ENCODE measurements around the gene LOXL1.

The LOXL1 gene

GRCh38 chr15:73915082-73915481, 11.2 kb upstream of the LOXL1 start:
- no peak for TF ChIP-seq CTCF (IDR thresholded peaks at IDR 0.05; ENCODE audit: poor library complexity, severe bottlenecking)

GRCh38 chr15:73918784-73919183, 7.5 kb upstream of the LOXL1 start:
- no peak for ATAC-seq (ENCODE audit: low read depth)
- Histone ChIP-seq H3K4me3 (ENCODE audit: severe bottlenecking) (no peak overlapping the region), H3K4me1 (ENCODE audit: insufficient read depth, poor library complexity, severe bottlenecking) (peaks cover 16% of the 10 kb centered on the region), H3K27ac (ENCODE audit: poor library complexity, severe bottlenecking) (no peak overlapping the region), H3K36me3 (ENCODE audit: low read depth) (no peaks in the 10 kb centered on the region), H3K9me3 (ENCODE audit: severe bottlenecking) (peaks cover 9% of the 10 kb centered on the region), H3K27me3 (ENCODE audit: insufficient read depth, poor library complexity, severe bottlenecking) (no peaks in the 10 kb centered on the region)
- no peak for DNase-seq (ENCODE audit: low spot score)
- TF ChIP-seq CTCF (IDR thresholded peaks at IDR 0.05; ENCODE audit: poor library complexity, severe bottlenecking) = no peak

More at GRCh38 chr15:73915082-73915481, 11.2 kb upstream of the LOXL1 start:
- Histone ChIP-seq H3K27me3 (ENCODE audit: insufficient read depth, poor library complexity, severe bottlenecking) (no peaks in the 10 kb centered on the region), H3K9me3 (ENCODE audit: severe bottlenecking) (peaks cover 9% of the 10 kb centered on the region), H3K27ac (ENCODE audit: poor library complexity, severe bottlenecking) (no peak overlapping the region), H3K36me3 (ENCODE audit: low read depth) (no peaks in the 10 kb centered on the region), H3K4me3 (ENCODE audit: severe bottlenecking) (no peak overlapping the region), H3K4me1 (ENCODE audit: insufficient read depth, poor library complexity, severe bottlenecking) (peaks cover 10% of the 10 kb centered on the region)
- ATAC-seq (ENCODE audit: low read depth) (peak; percentile 88), DNase-seq (ENCODE audit: low spot score) (no peak)

GRCh38 chr15:73919706-73920105, 6.6 kb upstream of the LOXL1 start:
- no peak overlapping the region for H3K4me3 ChIP-seq (ENCODE audit: severe bottlenecking)
- ATAC-seq (ENCODE audit: low read depth) (no peak), DNase-seq (ENCODE audit: low spot score) (no peak)
- peaks cover 9% of the 10 kb centered on the region for H3K9me3 ChIP-seq (ENCODE audit: severe bottlenecking)
- H3K4me1 ChIP-seq (ENCODE audit: insufficient read depth, poor library complexity, severe bottlenecking) = peaks cover 23% of the 10 kb centered on the region
- no peak overlapping the region for H3K27ac ChIP-seq (ENCODE audit: poor library complexity, severe bottlenecking)
- TF ChIP-seq CTCF (IDR thresholded peaks at IDR 0.05; ENCODE audit: poor library complexity, severe bottlenecking) = no peak
- H3K36me3 ChIP-seq (ENCODE audit: low read depth) = no peaks in the 10 kb centered on the region
- H3K27me3 ChIP-seq (ENCODE audit: insufficient read depth, poor library complexity, severe bottlenecking) = no peaks in the 10 kb centered on the region

- Histone ChIP-seq H3K36me3 (ENCODE audit: low read depth) (no peaks in the 10 kb centered on the region), H3K4me3 (ENCODE audit: severe bottlenecking) (no peak overlapping the region), H3K4me1 (ENCODE audit: insufficient read depth, poor library complexity, severe bottlenecking) (peaks cover 16% of the 10 kb centered on the region), H3K27ac (ENCODE audit: poor library complexity, severe bottlenecking) (no peak overlapping the region), H3K27me3 (ENCODE audit: insufficient read depth, poor library complexity, severe bottlenecking) (no peaks in the 10 kb centered on the region), H3K9me3 (ENCODE audit: severe bottlenecking) (peaks cover 5% of the 10 kb centered on the region)
- ATAC-seq (ENCODE audit: low read depth) = no peak
- TF ChIP-seq CTCF (IDR thresholded peaks at IDR 0.05; ENCODE audit: poor library complexity, severe bottlenecking) = no peak
- no peak for DNase-seq (ENCODE audit: low spot score)
Observed at GRCh38 chr15:73921254-73921925, 4.9 kb upstream of the LOXL1 start.

Measured in RWPE2 (cell line).